DOHH2 (cell line): ENCODE results near the gene TRMT1L.

ENCODE experiments used
- H3F3A ChIP-seq: fragments of 200-600 bp; sonication (generic), shearing (Covaris generic); 2 replicates; pipeline ENCODE4 v1.6.0; 2016; ENCODE audit warnings: antibody characterized with exemption, mild to moderate bottlenecking; ENCODE audit not compliant: control insufficient read depth, insufficient read depth
- H3K27ac ChIP-seq: fragments of 200-600 bp; sonication (generic); 2 replicates; pipeline ENCODE4 v1.5.1; 2014; ENCODE audit warnings: low read depth, mild to moderate bottlenecking, low read length, moderate library complexity
- H3K27me3 ChIP-seq: fragments of 200-600 bp; sonication (generic); 2 replicates; pipeline ENCODE4 v1.6.1; 2014; ENCODE audit warnings: mild to moderate bottlenecking, low read length, mixed read lengths; ENCODE audit not compliant: control insufficient read depth
- H3K36me3 ChIP-seq: fragments of 200-600 bp; sonication (generic); 2 replicates; pipeline ENCODE4 v1.6.1; 2014; ENCODE audit warnings: mild to moderate bottlenecking, low read length, moderate library complexity, mixed read lengths; ENCODE audit not compliant: control insufficient read depth
- H3K4me1 ChIP-seq: fragments of 200-600 bp; sonication (generic); 2 replicates; pipeline ENCODE4 v1.6.1; 2014; ENCODE audit warnings: mild to moderate bottlenecking, low read length, mixed read lengths; ENCODE audit not compliant: control insufficient read depth
- H3K4me2 ChIP-seq: fragments of 200-600 bp; sonication (generic); 2 replicates; pipeline ENCODE4 v1.6.0; 2014; ENCODE audit warnings: mild to moderate bottlenecking, low read length, moderate library complexity
- H3K4me3 ChIP-seq: fragments of 200-600 bp; sonication (generic); 2 replicates; pipeline ENCODE4 v1.5.1; 2014; ENCODE audit warnings: mild to moderate bottlenecking, low read length, mixed read lengths
- H3K79me2 ChIP-seq: fragments of 200-600 bp; sonication (generic); 2 replicates; pipeline ENCODE4 v1.6.1; 2014; ENCODE audit warnings: mild to moderate bottlenecking, low read length, mixed read lengths; ENCODE audit not compliant: control insufficient read depth
- H3K9me2 ChIP-seq: fragments of 200-600 bp; sonication (generic); replicated peaks from 2 replicates; pipeline ENCODE4 v1.6.1; 2014; ENCODE audit warnings: mild to moderate bottlenecking, low read length, mixed read lengths; ENCODE audit not compliant: control insufficient read depth
- H3K9me3 ChIP-seq: fragments of 200-600 bp; sonication (generic); 2 replicates; pipeline ENCODE4 v1.6.1; 2014; ENCODE audit warnings: antibody characterized with exemption, low read length, mixed read lengths; ENCODE audit not compliant: control insufficient read depth, insufficient read depth
- H4K20me1 ChIP-seq: fragments of 200-600 bp; sonication (generic); 2 replicates; pipeline ENCODE4 v1.6.0; 2014; ENCODE audit warnings: low read depth, mild to moderate bottlenecking, antibody characterized with exemption, low read length, moderate library complexity; ENCODE audit not compliant: control insufficient read depth, insufficient read depth
- CTCF ChIP-seq: fragments of 200-600 bp; sonication (generic); IDR thresholded peaks from one replicate; pipeline ENCODE4 v1.5.1; 2014; ENCODE audit warnings: antibody characterized with exemption, mild to moderate bottlenecking, low read depth, low read length; ENCODE audit not compliant: poor library complexity, severe bottlenecking
- EZH2phosphoT487 ChIP-seq: fragments of 200-600 bp; sonication (generic); IDR thresholded peaks from 2 replicates; pipeline ENCODE4 v1.6.1; 2017; ENCODE audit warnings: borderline replicate concordance, mild to moderate bottlenecking, antibody characterized with exemption, low read length, moderate library complexity, mixed read lengths

TRMT1L gene

GRCh38 chr1:185151215-185151614, 5.5 kb downstream of the TRMT1L start:
- TF ChIP-seq CTCF (no peak), EZH2phosphoT487 (no peak)
- no peaks in the 10 kb centered on the region for H3K9me3 ChIP-seq
- no peak overlapping the region for H3K4me2 ChIP-seq
- H4K20me1 ChIP-seq: no peaks in the 10 kb centered on the region
- H3K9me2 ChIP-seq: no peaks in the 10 kb centered on the region
- no peaks in the 10 kb centered on the region for H3K27me3 ChIP-seq
- no peak overlapping the region for H3K4me3 ChIP-seq
- H3K27ac ChIP-seq: no peak overlapping the region
- peaks cover 51% of the 10 kb centered on the region for H3K36me3 ChIP-seq
- peaks cover 28% of the 10 kb centered on the region for H3K79me2 ChIP-seq
- peaks cover 15% of the 10 kb centered on the region for H3K4me1 ChIP-seq
- H3F3A ChIP-seq: no peaks in the 10 kb centered on the region

- no peaks in the 10 kb centered on the region for H3K9me2 ChIP-seq
- no peaks in the 10 kb centered on the region for H4K20me1 ChIP-seq
- no peaks in the 10 kb centered on the region for H3K9me3 ChIP-seq
- no peaks in the 10 kb centered on the region for H3K79me2 ChIP-seq
- H3K27me3 ChIP-seq: no peaks in the 10 kb centered on the region
- H3K27ac ChIP-seq: no peak overlapping the region
- 0 out of 2 replicates have a peak, but pooled peaks cover 3% of the 10 kb centered on the region for H3F3A ChIP-seq
- H3K4me1 ChIP-seq: no peaks in the 10 kb centered on the region
- H3K36me3 ChIP-seq: peaks cover 44% of the 10 kb centered on the region
- H3K4me2 ChIP-seq: no peak overlapping the region
- no peak overlapping the region for H3K4me3 ChIP-seq
- TF ChIP-seq CTCF (no peak), EZH2phosphoT487 (no peak)
These were observed 12.5 kb downstream of the TRMT1L start for GRCh38 chr1:185144233-185144632.

GRCh38 chr1:185139246-185139645, 17.5 kb downstream of the TRMT1L start:
- Histone ChIP-seq H3K4me1 (no peaks in the 10 kb centered on the region), H3K36me3 (peaks cover 49% of the 10 kb centered on the region), H3K4me3 (no peak overlapping the region), H3K4me2 (no peak overlapping the region), H3K79me2 (no peaks in the 10 kb centered on the region), H3K9me3 (no peaks in the 10 kb centered on the region), H4K20me1 (no peaks in the 10 kb centered on the region), H3F3A (0 out of 2 replicates have a peak, but pooled peaks cover 3% of the 10 kb centered on the region), H3K9me2 (no peaks in the 10 kb centered on the region), H3K27ac (no peak overlapping the region), H3K27me3 (no peaks in the 10 kb centered on the region)
- no peak for TF ChIP-seq CTCF
- no peak for TF ChIP-seq EZH2phosphoT487
